TTC549 (cell line): ENCODE data around the gene RNF157.
"Not testable (repeated sequence)": the region's sequence is repeated elsewhere in the genome, so short reads cannot be mapped to it uniquely, and the experiment has no call there.

Source experiments
- FAIRE-seq: peaks from 2 replicates; lab custom pipeline; 2012; peaks lifted over from hg19 to GRCh38; lab: Jason Lieb, UNC

The RNF157 gene

GRCh38 chr17:76252967-76253766, 12.9 kb upstream of the RNF157 start:
- FAIRE-seq, result not testable (repeated sequence)

- FAIRE-seq, result no peak
Measured at GRCh38 chr17:76252040-76252954, 12.0 kb upstream of the RNF157 start.

- no peak for FAIRE-seq
Measured at GRCh38 chr17:76251478-76252039, 11.3 kb upstream of the RNF157 start.

GRCh38 chr17:76250141-76250540, 9.8 kb upstream of the RNF157 start:
- no peak for FAIRE-seq

GRCh38 chr17:76248013-76248782, 7.9 kb upstream of the RNF157 start:
- FAIRE-seq, result no peak

- FAIRE-seq, result no peak
Measured at GRCh38 chr17:76247304-76247703, 7.0 kb upstream of the RNF157 start.

- no peak for FAIRE-seq
Measured at GRCh38 chr17:76246080-76247066, 6.1 kb upstream of the RNF157 start.

- FAIRE-seq, result not testable (repeated sequence)
Measured at GRCh38 chr17:76244721-76245120, 4.4 kb upstream of the RNF157 start.

- FAIRE-seq, result no peak
Measured at GRCh38 chr17:76243826-76244679, 3.8 kb upstream of the RNF157 start.

GRCh38 chr17:76241691-76242255, 1.5 kb upstream of the RNF157 start:
- no peak for FAIRE-seq

- no peak for FAIRE-seq
Measured at GRCh38 chr17:76241204-76241538, 878 bp upstream of the RNF157 start.

- FAIRE-seq, result no peak
Measured at GRCh38 chr17:76239538-76240274, 587 bp downstream of the RNF157 start.

GRCh38 chr17:76238847-76239537, 1.3 kb downstream of the RNF157 start:
- no peak for FAIRE-seq

GRCh38 chr17:76237859-76238313, 2.4 kb downstream of the RNF157 start:
- FAIRE-seq, result no peak

- FAIRE-seq, result no peak
Measured at GRCh38 chr17:76236603-76237002, 3.7 kb downstream of the RNF157 start.

- FAIRE-seq, result no peak
Measured at GRCh38 chr17:76235883-76236282, 4.4 kb downstream of the RNF157 start.

GRCh38 chr17:76234354-76234679, 6.0 kb downstream of the RNF157 start:
- no peak for FAIRE-seq

GRCh38 chr17:76233588-76234353, 6.5 kb downstream of the RNF157 start:
- FAIRE-seq, result no peak
